ENCODE data around the gene MNX1. TPM values are rescaled to one million over a fixed set of nuclear protein-coding genes. Genes with fewer than 3 reads are reported as not detected.

The MNX1 gene
- polyA plus RNA-seq, 1 donor from 2014 or later, result not detected

DNA sequence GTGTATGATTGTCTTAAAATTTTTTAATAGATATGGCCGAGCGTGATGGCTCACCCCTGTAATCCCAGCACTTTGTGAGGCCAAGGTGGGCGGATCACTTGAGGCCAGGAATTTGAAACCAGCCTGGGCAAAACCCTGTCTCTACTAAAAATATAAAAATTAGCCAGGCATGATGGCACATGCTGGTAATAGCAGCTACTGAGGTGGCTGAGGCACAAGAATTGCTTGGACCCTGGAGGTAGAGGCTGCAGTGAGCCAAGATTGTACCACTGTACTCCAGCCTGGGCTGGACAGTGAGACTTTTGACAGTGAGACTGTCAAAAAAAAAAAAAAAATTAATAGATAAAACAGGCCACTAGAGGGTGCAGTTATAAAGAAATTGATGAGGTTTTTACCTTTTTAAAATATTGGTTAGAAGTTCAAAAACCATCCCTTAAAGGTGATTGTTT lies 40.5 kb downstream of the MNX1 start:
- no peak overlapping the region for H3K4me2 ChIP-seq (ENCODE audit: low read length)
- TF ChIP-seq SMC3 (conservative IDR thresholded peaks at IDR 0.05; ENCODE audit: poor library complexity) (peak; percentile 71), RAD21 (conservative IDR thresholded peaks at IDR 0.05) (peak; percentile 68), TAF1 (IDR thresholded peaks at IDR 0.05; ENCODE audit: low read depth) (no peak), CTCF (IDR thresholded peaks at IDR 0.05; ENCODE audit: poor library complexity, severe bottlenecking) (peak; percentile 67)
- H3K9me2 ChIP-seq (ENCODE audit: insufficient read depth, low read length), result no peaks in the 10 kb centered on the region
- no peaks in the 10 kb centered on the region for H3K9me3 ChIP-seq (ENCODE audit: low read length)
- H2AFZ ChIP-seq (ENCODE audit: low read depth, low read length), result no peak overlapping the region
- H3F3A ChIP-seq (ENCODE audit: insufficient read depth, low read length, poor library complexity, severe bottlenecking), result no peaks in the 10 kb centered on the region
- H3K9ac ChIP-seq (ENCODE audit: low read length), result no peak overlapping the region
- H3K27ac ChIP-seq (ENCODE audit: low read length), result no peak overlapping the region
- H3K27me3 ChIP-seq (ENCODE audit: insufficient read depth, low read depth, low read length), result no peaks in the 10 kb centered on the region
- no peak overlapping the region for H3K4me3 ChIP-seq (ENCODE audit: low read length)
- H3K79me2 ChIP-seq (replicated peaks; ENCODE audit: insufficient read depth, low read length), result no peaks in the 10 kb centered on the region
- no peaks in the 10 kb centered on the region for H3K36me3 ChIP-seq (ENCODE audit: insufficient read depth, low read length)
- no peaks in the 10 kb centered on the region for H4K20me1 ChIP-seq (ENCODE audit: insufficient read depth)

DNA sequence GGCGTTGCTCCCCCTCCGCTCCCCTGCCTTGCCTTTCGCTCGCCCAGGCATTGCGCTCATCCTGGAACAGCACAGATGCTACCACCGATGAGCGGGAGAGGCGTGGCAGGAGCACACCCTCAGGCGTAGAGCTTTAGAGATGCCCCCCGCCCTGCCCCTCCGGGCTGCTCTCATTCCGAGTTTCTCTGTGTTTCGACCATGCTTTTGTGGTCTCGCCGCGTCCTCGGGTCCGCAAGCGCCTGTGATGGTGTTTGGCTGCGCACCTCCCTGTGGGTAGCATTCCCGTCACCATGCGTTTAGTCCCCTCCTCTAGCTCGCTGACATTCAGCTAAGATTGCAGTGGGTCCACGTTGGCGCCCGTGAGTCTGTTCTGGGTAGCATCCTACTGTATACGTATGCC lies 42.3 kb downstream of the MNX1 start:
- H2AFZ ChIP-seq (ENCODE audit: low read depth, low read length), result no peak overlapping the region
- no peaks in the 10 kb centered on the region for H3K36me3 ChIP-seq (ENCODE audit: insufficient read depth, low read length)
- no peak overlapping the region for H3K4me3 ChIP-seq (ENCODE audit: low read length)
- no peak overlapping the region for H3K27ac ChIP-seq (ENCODE audit: low read length)
- no peak overlapping the region for H3K9ac ChIP-seq (ENCODE audit: low read length)
- TF ChIP-seq CTCF (IDR thresholded peaks at IDR 0.05; ENCODE audit: poor library complexity, severe bottlenecking) (no peak), RAD21 (conservative IDR thresholded peaks at IDR 0.05) (no peak), EZH2 (IDR thresholded peaks at IDR 0.05; ENCODE audit: borderline replicate concordance, insufficient read depth, low read length, poor library complexity, severe bottlenecking) (no peak), SMC3 (conservative IDR thresholded peaks at IDR 0.05; ENCODE audit: poor library complexity) (no peak), POLR2AphosphoS5 (IDR thresholded peaks at IDR 0.05) (no peak), TAF1 (IDR thresholded peaks at IDR 0.05; ENCODE audit: low read depth) (no peak), EP300 (conservative IDR thresholded peaks at IDR 0.05; ENCODE audit: poor library complexity, severe bottlenecking) (no peak), MXI1 (conservative IDR thresholded peaks at IDR 0.05; ENCODE audit: poor library complexity, severe bottlenecking) (no peak)
- TF ChIP-seq, protein P1, sequence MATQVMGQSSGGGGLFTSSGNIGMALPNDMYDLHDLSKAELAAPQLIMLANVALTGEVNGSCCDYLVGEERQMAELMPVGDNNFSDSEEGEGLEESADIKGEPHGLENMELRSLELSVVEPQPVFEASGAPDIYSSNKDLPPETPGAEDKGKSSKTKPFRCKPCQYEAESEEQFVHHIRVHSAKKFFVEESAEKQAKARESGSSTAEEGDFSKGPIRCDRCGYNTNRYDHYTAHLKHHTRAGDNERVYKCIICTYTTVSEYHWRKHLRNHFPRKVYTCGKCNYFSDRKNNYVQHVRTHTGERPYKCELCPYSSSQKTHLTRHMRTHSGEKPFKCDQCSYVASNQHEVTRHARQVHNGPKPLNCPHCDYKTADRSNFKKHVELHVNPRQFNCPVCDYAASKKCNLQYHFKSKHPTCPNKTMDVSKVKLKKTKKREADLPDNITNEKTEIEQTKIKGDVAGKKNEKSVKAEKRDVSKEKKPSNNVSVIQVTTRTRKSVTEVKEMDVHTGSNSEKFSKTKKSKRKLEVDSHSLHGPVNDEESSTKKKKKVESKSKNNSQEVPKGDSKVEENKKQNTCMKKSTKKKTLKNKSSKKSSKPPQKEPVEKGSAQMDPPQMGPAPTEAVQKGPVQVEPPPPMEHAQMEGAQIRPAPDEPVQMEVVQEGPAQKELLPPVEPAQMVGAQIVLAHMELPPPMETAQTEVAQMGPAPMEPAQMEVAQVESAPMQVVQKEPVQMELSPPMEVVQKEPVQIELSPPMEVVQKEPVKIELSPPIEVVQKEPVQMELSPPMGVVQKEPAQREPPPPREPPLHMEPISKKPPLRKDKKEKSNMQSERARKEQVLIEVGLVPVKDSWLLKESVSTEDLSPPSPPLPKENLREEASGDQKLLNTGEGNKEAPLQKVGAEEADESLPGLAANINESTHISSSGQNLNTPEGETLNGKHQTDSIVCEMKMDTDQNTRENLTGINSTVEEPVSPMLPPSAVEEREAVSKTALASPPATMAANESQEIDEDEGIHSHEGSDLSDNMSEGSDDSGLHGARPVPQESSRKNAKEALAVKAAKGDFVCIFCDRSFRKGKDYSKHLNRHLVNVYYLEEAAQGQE (IDR thresholded peaks at IDR 0.05; ENCODE audit: borderline replicate concordance), result no peak
- H3K9me2 ChIP-seq (ENCODE audit: insufficient read depth, low read length), result no peaks in the 10 kb centered on the region
- H3K79me2 ChIP-seq (replicated peaks; ENCODE audit: insufficient read depth, low read length), result no peaks in the 10 kb centered on the region
- H3K27me3 ChIP-seq (ENCODE audit: insufficient read depth, low read depth, low read length), result no peaks in the 10 kb centered on the region
- H3K4me2 ChIP-seq (ENCODE audit: low read length), result no peak overlapping the region
- no peaks in the 10 kb centered on the region for H3K9me3 ChIP-seq (ENCODE audit: low read length)
- H4K20me1 ChIP-seq (ENCODE audit: insufficient read depth), result no peaks in the 10 kb centered on the region
- H3F3A ChIP-seq (ENCODE audit: insufficient read depth, low read length, poor library complexity, severe bottlenecking), result no peaks in the 10 kb centered on the region

All from neural cell (in vitro differentiated cells).